OCI-M2 (cell line): ENCODE data around the gene NUDT1.

ENCODE experiments used
- DNase-seq: peaks from one replicate; lab custom pipeline; 2025; ENCODE audit not compliant: unreplicated experiment; lab: John Stamatoyannopoulos, UW

Gene NUDT1

DNA sequence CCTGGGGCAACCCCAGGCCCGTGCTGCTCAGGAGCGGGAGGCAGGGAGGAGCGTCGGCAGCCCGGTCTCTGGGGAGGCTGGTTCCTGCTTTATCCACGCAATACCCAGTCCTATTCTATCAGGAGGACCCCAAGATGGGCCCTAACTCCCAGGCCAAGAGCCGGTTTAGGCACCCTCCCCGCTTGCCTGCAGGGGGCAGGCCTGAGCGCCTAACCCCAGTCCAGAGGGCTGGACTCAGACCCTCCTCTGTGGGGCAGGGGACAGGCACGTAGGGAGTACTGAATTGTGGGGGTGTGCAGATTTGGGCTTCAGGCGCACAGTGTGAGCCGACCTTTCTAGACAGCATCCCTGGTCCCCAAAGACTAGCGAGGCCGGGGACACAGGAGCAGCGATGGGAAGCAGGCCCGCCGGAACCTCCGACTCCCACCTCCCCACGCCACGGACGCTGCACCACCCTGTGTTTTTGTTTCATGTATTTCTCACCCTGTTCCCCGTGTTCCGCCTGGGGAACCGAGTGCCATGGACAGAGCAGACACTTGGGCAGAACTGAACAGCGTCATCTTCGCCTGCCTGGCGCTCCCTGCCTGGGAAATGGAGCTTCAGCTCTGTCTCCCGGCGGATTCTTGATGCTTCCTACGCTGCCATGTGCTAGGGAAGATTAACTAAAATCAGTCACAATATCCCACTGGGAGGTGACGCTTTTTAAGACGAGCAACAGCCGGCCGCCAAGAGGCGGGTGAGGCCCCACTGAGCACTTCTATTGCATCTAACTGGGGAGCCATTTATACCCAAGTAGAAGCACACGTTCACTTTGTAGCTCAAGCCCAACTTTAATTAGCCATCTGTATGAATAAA lies 5.3 kb downstream of the NUDT1 start:
- DNase-seq: no peak

DNA sequence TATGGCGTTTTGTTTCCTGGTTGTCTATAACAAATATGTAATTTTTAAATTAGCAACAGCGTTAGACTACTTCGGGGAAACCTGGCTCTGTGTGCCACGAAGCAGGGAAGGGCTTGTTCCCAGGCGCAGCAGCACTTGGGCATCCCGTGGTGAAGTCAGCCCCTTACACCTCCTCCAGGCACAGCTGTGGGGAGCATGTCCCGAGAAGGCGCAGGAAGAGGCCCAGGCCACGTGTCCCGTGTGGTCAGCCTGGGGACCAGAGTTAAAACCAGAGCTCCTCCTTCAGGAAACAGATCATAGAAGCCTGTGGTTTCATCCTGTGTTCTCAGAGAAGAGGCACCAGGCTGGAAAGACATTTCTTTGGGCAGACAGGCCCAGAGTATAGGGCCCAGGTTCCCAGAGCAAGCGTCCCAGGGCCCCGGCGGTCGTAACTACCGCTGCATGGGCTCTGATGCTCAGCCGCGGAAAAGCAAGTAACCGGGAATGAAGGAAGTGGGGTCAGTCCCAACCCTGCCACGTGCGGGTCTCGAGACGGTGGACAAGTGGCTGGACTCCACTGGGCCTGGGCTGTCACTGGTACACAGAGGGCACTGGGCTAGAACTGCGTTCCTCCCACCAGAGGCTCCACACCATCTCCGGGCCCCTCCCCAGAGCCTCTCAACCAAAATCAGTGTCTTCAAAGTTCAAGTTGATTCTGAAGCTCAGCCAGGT lies 7.1 kb downstream of the NUDT1 start:
- DNase-seq: no peak

DNA sequence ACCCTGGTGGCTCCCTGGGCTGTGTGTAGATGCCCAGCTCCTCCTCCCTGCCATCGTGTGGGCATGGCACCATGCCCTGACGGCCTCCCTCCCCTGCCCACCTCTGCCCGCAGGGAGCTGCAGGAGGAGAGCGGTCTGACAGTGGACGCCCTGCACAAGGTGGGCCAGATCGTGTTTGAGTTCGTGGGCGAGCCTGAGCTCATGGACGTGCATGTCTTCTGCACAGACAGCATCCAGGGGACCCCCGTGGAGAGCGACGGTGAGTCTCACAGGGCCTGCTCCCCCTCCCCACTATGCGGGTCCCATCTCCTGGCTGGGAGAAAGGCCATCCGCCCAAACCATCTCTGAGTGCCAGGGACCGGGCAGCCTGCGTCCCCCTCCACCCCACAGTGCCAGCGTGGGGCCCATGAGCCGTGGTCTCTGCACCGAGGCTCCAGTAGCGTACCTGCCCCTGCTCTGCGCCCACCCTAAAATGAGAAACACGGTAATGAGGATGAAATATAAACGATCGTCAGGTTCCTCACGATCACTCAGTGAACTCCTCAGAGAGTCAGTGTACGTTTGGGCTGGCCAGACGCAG lies 7.8 kb downstream of the NUDT1 start:
- no peak for DNase-seq

DNA sequence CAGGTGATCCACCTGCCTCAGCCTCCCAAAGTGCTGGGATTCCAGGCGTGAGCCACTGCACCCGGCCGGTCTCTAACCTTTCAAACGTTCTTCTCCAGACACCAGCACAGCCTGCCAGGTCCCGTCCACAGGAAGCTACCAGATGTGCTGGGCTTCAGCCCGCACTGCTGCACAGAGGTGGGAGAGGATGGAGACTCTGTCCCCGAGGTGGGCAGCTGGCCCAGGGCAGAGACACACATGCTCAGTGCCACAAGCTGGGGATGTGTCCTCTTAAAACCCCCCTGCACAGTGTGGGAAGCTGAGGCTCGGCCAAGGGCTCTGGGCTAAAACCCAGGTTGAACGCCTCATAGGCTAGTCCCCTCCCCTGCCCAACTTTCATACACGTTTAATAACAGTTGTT lies 9.4 kb downstream of the NUDT1 start:
- DNase-seq: no peak

DNA sequence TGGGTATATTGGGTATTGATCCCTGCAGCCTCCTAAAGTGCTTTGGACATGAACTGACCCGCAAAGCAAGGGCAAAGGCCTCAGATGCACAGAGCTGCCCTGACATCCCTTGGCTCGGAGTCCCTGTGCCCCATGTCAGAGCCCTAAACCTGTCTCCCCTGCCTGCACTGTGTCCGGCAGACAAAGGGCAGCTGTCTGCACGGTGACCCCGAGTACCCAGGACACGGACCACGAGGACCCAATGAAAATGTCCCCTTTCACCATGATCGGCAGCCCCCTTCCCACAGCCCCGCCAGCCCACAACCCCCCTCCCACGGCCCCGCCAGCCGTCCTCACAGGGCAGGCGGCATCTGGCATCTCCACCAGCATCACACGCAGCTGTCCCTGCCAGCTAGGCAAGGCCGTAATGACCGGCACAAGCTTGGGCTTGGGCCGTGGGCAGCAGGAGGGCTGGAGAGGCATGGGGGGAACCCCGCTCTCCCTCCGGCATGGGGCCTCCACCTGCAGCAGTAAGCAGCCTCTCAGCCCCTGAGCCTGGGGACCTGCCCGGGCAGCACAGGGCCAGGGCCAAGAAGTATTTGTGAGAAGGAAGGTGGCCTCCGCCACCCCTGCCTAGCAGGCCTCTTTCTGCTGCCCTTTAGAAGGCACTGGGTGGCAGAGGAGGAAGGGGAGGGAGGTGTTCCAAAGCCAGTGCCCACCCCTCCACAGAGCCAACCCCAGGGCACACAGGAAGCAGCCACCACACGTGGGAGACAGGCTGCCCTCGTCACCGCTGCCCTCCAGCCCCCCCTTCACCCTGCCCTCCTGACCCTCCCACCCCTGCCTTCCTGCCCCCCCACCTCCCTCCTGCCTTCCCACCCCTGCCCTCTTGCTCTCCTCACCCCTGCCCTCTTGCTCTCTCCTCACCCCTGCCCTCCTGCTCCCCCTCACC lies 10.1 kb downstream of the NUDT1 start:
- DNase-seq: no peak

DNA sequence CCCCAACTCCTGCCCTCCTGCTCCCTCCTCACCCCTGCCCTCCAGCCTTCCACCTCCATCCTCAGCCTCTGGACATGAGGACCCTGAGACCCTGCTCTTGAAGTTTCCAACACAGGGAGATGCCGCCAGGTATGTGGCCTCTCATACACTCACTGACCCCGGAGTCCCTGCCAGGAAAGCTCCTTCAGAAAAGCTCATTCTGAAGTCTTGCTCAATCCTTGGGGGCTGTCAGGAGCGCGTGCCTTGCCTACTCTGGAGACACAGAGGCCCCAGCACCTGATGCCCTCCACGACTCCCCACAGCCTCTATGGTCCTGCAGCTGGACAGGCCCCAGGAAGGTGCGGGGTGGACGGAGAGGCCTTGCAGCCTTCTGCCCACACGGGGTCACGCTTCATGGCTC lies 11.0 kb downstream of the NUDT1 start:
- no peak for DNase-seq

DNA sequence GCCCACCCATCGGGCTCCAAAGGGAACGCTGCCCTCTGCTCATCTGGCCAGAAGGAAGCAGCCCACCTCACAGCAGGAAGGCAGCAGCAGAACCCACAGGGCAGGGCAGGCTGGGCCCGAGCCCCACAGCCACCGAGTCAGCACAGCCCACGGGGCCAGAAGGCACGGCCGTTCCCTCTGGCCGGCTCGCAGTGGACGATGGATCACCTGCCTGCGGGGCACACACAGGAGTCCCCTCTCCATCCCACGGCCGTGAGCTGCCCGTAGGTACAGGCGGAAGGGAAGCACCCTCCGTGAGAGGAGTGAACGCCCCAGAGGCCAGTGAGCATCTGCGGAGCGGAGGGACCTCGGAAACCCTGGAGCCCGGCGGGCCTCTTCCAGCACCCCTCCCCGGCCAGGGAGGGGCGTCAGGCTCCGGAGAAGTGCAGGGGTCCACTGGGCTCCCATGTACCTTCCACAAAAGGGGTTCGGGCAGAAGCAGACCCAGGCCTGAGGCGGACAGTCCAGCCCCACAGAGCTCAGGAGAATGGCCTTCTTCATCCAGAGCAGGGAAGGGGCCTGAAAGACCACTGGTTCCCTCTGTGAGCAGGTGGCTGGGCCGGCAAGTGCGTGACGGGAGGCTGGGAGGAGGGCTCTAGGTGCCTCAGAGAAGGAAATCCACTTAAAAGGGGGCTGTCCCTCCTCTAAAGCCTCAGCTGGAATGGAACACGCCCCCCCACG lies 11.7 kb downstream of the NUDT1 start:
- no peak for DNase-seq

DNA sequence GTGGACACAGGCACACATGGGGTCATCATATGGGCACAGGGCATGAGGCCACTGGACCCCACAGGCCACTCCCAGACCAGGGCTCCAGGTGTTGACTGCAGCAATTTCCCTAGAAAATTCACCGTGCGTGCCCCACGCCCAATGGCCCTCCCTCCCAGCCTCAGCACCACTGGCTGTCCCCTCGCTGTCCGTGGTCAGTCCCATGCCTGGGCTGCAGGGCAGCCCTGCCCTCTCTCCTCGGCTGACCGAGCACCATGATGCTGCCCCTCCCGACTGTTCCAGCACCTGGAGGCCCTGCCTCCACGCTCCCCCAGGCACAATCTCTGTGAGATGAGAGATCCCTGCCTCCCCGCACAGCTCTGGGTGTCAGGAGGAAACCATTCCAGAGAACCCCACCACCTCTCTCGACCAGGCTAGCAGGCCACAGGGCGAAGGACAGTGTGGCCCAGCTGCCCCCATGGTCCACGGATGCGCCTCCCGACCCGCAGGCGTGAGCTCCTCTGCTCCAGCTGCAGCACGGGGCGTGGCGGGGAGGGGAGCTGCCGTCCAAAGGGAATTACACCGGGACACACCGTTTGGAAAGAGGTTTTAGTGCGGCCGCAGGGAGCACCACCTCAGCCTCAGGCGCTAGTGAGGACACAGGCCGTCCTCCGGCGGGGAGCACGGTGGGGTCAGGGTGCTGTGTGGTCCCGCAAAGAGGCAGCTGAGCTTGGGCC lies 12.6 kb downstream of the NUDT1 start:
- no peak for DNase-seq

DNA sequence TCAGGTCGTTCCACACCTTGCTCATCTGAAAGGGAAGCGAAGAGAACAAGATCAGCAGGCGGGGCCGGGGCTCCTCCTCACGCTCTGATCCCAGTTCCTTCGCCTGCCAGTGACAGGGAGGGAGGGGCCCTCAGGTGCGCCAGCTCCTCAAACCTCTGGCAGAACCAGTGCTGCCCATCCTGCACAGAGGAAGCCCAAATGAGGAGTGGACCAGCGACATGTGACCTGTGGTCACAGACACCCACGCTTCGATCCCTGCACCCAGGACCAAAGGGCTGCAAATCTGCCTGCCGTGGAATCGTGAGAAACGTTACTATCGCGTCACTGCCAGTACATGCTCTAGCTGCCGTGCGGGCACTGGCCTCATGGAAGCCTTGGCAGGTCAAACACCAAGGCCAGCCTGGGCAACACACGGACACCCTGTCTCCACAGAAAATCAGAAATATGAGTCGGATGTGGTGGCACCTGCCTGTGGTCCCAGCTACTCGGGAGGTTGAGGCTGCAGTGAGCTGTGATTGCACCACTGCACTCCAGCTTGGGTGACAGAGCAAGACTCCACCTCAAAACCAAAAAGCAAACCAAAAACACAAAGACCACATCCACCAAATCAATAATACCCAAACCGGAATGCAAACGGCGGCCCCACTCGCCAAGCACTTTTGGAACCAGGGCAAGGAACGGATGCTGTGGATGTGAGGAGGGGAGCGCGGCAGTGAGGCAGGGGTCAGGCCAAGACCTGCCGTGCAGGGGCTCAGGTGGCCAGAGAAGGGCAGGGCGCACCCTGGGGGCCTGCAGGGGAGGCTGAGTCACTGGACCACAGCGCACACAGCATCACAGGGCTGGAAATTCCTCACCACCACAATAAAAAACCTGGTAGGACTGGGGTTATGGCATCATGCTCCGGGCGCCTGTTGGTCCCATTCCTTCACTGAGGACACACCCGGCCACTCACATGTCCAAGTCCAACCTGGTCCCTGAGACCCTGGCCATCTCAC lies 13.4 kb downstream of the NUDT1 start:
- no peak for DNase-seq

DNA sequence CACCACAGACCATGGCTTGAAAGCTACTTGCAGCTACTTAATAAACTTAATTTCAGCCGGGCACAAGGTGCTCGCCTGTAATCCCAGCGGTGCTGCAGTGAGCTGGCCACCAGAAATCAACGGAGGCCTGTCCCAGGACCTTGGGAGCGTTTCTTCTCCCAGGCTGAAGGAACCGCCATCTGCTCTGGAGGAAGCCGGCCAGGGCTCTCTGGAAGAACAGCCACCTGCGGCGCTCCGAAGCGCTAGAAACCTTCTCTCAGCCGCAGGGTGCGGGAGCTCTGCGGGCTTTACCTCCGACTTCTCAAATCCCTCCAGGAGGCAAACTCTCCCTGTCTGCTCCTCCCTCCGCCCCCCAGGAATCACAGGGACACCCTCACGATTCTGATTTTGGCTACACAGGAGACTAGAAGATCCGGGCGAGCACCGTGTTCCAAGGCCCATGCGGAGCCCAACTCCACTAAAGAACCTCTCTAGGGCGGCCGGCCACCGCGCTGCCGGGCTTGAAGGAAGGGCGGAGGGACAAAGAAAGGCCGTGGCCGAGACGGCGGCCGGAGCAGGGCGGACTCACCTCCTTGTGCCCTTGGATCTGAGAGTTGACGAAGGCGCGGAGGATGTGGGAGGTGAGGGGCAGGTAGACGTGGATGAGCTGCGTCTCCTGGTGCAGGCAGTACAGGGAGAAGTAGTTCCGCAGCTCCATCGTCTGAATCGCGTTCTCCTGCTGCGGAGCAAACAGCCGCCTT lies 14.4 kb downstream of the NUDT1 start:
- DNase-seq: no peak

DNA sequence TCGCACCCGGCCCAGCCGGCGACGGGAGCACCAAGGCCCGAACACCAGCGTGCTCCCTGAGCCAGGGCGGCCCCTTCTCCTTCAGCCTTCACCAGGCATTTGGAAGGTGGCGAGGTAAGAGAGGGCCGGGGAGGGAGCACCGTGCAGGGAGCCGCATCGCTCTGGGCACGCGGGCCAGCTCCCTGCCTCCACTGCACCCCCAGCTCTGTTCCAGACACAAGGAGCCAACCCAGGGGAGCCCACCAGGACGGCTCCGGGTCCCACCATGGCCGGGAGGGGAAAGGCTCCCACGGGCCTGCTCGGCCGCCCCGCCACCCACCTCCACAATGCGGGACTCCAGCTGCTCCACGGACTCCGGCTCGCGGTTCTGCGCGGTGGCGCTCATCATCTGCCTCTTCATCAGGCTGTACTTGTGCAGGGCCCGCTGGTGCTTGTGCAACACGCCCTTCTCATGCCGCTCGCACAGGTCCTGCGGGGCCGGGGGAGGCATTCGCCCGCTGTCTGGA lies 15.1 kb downstream of the NUDT1 start:
- no peak for DNase-seq

DNA sequence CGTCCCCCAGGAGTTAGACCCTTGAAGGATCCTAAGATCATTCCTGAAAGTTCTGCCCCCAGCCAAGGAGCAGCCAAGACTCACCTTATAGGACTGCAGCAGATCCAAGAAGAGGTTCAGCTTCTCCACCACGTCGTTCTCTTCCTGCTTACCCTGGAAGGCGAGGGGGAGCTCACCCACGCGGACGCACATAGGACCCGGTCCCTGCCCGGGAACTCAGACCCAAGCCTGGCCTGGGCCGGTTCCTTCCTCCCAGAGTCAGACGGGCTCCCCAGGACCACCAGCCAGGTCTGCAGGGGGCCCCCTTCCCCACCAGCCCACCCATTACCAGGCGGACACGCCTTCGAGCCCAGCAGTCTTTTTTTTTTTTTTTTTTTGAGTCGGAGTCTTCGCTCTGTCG lies 15.6 kb downstream of the NUDT1 start:
- no peak for DNase-seq

DNA sequence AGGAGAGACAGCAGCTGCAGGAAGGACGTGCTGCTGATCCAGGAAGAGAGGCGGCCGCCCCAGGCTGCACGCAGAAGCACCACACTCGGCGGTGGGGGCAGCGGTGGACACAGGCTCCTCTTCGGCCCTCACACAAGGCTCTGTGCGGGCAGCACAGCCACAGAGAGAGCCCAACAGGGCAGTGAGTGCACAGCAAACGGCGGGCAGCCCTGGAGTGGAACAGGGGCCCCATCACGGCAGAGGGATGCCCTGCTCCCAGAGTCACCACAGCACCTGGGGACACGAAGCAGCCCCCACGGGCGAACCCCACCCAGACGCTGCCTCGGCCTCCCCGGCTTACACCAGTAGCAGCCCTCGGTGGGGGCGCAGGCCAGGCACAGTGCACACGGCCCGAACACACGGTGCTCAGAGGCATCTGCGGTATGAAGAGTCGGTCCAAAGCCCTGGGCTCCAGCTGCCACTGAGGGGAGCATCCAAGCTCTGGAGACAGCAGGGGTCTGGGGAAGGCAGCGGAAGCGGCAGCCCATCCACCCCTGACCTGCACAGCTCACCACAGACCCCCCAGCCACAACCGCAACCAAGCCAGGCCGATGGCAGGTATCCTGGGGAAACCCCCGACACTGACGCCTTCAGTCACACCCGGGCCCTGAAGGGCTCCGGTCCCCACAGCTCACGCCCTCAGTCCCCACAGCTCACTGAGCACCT lies 16.8 kb downstream of the NUDT1 start:
- DNase-seq: no peak

DNA sequence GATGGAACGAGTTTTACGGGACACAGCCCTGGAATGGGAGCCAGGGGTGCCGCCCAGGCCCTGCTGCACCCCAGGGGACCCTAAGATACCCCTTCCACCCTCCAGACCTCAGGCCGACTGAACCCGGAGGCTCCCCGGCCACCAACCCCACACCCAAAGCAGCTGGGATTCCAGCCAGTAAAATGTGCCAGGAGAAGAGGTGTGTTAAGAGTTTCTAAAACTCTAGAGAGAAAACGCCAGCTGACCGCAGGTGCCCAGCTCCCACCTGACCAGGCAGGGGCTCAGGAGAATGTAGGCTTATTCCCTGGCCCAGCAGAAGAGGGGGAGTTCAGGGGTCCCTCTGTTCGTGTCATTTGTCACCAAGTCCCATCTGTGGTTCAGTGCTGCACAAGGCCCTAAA lies 17.5 kb downstream of the NUDT1 start:
- no peak for DNase-seq

DNA sequence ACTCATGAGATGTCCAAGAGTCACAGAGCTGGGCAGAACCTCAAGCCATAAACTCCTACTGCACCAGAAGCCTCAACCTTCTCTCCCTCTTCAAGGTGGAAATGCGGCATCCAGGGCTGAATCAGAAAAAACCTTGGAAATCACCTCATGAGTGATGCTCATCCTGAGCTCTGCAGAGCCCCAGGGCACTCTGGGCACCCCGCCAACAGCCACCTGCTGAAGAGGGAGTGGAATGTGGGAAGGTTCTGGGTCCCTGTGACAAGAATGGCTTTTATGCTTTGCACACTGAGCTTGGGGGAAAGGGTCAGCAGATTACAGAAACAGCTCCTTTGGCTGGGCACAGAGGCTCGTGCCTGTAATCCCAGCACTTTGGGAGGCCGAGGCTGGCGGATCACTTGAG lies 18.8 kb downstream of the NUDT1 start:
- DNase-seq: no peak

DNA sequence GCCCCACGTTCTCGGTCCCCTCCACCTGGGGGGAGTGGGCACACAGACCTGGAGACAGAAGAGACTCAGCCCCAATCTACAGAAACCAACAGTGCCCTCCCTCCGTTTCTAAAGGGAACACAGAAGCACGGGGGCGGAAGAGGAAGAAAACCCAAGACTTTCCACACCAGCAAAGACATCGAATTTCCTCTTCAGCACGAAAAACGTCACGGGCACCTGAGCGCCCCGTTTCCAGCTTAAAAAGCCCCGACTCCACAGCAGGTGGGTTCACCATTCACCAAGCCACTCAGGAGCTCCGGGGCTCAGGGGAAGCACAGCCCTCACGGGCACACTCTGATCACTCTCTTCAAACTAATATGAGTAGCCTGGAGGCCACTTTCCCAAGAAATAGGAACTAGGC lies 19.6 kb downstream of the NUDT1 start:
- no peak for DNase-seq

DNA sequence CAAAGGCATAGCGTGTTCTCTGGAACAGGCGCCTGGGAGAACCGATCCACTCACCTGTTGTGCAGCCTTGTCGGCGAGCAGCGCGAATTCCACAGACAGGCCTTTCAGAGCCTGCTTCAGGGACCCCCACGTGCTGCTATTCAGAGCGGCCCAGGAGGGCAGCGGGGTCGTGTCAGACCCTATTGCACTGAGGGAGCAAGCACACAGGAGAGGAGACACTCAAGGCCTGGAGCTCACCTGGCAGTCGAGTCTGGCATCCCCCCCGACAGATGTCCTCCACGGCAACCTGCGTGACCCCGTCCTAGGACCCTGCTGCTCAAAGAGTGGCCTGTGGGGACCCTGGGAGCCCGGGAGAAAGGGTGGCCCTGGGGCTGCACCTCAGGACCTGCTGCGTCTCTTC lies 21.1 kb downstream of the NUDT1 start:
- no peak for DNase-seq
